GM21526 (cell line): ENCODE measurements around the gene RBM20.

Experiments used
- ATAC-seq: cut with Tn5 transposase; IDR thresholded peaks from one replicate; pipeline ENCODE4 v1.9.1; 2021; ENCODE audit warnings: moderate library complexity; ENCODE audit not compliant: unreplicated experiment, low FRiP score

RBM20 gene

DNA sequence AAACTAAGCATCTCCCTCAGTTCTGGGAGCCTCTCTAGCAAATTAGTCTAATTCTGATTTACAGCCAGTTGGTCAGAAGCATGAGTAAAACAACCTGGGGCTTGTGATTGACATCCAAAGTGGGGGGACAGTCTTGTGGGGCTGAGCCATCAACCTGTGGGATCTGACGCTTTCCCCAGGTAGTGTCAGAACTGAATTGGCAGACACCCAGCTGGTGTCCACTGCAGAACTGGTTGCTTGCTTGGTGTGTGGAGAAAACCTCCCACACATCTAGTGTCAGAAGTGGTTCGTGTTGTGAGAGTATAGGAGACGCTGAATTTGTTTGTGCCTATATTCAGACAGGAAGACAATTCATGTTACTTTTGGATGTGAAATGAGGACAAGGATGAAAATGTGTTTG, 135.4 kb downstream of the RBM20 start:
- no peak for ATAC-seq

DNA sequence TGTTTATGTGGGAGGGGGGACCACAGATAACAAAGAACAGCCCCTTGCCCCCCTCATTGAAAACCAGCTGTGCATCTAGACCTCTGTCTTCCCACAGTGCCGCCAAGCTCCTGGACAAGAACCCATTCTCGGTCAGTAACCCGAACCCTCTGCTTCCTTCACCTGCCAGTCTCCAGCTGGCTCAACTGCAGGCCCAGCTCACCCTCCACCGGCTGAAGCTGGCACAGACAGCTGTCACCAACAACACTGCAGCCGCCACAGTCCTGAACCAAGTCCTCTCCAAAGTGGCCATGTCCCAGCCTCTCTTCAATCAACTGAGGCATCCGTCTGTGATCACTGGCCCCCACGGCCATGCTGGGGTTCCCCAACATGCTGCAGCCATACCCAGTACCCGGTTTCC, 136.6 kb downstream of the RBM20 start:
- no peak for ATAC-seq

DNA sequence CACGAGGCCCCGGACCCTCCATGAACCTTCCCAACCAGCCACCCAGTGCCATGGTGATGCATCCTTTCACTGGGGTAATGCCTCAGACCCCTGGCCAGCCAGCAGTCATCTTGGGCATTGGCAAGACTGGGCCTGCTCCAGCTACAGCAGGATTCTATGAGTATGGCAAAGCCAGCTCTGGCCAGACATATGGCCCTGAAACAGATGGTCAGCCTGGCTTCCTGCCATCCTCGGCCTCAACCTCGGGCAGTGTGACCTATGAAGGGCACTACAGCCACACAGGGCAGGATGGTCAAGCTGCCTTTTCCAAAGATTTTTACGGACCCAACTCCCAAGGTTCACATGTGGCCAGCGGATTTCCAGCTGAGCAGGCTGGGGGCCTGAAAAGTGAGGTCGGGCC, 137.0 kb downstream of the RBM20 start:
- ATAC-seq, result no peak

GRCh38 chr10:110782616-110783015, 138.5 kb downstream of the RBM20 start:
- no peak for ATAC-seq

DNA sequence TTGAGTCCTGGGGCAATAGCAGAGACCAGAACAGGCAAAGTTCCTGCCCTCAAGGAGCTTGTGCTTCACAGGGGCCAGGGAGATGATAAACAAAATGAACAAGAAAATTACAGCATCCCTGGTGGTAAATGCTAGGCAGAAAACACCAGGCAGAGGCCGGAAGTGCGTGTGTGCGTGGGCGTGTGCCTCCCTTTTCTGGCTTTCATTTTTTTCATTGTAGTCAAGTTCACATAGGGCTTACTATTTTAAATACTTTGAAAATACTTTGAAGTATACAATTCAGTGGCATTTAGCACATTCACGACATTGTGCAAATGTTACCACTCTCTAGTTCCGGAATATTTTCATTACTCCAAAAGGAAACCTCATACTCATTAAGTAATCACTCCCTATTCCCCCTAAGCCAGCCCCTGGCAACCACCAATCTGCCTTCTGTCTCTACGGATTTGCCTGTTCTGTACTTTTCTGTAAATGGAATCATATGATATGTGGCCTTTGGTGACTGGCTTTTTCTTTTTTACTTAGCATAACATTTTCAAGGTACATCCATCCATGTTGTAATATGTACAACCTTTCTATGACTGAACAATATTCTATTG, 139.5 kb downstream of the RBM20 start:
- no peak for ATAC-seq

- ATAC-seq, result no peak
These were observed 140.1 kb downstream of the RBM20 start for GRCh38 chr10:110784198-110784597.

- ATAC-seq, result no peak
These were observed 142.0 kb downstream of the RBM20 start for GRCh38 chr10:110786172-110786571.

GRCh38 chr10:110788620-110789385, 144.7 kb downstream of the RBM20 start:
- ATAC-seq, result no peak

GRCh38 chr10:110789604-110790433, 145.7 kb downstream of the RBM20 start:
- no peak for ATAC-seq

- ATAC-seq, result no peak
These were observed 146.9 kb downstream of the RBM20 start for GRCh38 chr10:110790913-110791506.

DNA sequence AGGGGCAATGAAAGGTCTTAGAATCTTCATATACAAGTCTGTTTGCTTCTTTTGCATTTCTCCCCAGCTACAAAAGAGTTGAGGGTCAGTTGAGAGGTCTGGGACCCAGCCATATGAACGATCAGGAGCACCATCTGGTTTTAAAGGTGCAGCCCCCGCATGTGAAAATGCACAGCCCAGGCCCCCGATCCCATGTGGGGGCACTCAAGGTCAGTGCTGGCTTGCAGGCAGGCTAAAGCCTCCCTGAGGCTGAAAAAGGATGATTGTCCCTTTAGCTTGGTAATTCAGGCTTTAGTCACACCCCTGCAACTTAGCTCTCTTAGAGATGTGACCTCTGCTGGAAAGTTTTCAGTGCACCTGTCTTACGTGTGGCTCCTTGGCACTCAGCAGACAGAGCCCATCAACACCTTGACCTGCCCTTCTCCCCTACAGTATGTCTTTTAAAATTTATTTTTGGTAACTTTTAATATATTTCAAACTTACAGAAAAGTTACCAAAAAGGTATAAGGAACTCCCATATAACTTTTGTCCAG, 147.5 kb downstream of the RBM20 start:
- no peak for ATAC-seq

DNA sequence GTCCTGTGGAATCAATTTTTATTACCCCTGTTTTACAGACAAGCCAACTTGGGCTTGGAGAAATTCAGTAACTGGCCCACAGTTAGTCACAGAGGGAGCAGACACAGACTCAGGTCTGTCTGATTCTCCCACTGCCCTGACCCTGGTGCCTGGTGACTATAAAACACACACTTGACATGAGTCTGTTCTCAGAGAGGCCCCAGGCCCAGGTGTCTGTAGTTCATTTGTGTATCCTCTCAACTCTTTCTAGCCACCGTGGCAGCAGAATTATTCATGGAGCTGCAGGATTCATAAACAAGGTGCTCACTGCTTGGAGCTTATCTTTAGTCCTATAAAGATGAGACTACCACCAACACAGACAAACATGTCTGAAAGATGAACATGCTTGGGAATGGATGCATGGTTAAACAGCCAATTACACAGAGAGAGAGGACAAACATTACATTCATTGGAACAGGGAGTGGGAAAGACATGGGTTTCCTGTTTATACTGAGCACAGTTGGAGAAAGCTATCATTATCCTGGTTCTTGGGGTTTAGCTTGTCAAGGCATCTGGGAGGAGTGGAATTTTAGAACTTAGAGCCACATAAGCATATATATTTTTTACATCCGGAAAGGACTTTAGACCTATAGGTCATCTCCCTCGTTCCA, 148.5 kb downstream of the RBM20 start:
- ATAC-seq, result no peak

DNA sequence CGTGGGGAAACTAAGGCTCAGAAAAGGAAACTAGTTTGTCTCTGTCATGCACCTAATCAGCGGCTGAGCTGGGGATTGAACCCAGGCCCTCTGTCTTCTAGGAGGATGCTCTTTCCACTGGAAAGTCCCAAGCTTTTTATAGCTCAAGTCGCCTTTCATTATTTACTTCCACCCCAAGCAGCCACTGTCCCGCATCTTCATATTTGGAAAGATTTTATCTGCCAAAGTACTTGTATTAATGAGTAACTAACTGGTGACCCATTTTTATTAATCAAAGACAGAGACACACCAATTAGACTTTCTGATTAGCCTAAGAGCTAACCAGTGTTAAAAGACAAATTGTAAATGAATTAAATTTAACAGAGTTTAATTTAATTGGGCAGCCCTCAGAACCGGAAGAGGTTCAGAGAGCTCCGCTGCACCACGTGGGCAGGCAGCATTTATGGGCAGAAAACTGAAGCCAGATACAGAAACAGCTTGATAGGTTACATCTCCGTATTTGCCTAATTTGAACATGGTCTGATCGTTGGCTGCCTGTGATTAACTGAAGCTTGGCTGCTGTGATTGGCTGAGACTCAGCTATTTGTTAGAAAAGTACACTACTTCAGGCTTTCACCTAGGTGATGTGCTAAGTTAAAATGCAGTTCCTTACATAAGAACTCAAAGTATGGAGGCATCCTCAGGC, 149.1 kb downstream of the RBM20 start:
- no peak for ATAC-seq

GRCh38 chr10:110793886-110794285, 149.8 kb downstream of the RBM20 start:
- ATAC-seq, result no peak

DNA sequence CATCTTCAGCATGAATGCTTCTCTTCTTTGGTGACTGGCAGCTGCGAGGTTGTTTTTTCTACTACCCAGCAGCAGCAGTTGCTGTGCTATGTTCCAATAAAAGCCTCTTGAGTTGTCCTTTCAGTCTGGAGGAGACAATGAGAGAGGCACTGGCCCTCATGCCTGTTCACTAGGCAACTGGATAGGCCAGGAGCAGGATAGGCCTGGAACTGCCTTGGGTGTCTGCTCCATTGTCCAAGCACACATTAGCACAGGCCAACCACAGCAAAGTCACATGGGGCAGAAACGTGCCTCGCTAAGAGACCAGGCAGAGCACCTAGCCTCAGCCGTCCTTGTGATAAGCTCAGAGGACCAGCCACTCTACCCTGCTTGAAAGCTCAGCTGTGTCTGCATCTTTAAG, 150.7 kb downstream of the RBM20 start:
- ATAC-seq, result no peak

GRCh38 chr10:110797416-110797815, 153.3 kb downstream of the RBM20 start:
- ATAC-seq, result no peak

DNA sequence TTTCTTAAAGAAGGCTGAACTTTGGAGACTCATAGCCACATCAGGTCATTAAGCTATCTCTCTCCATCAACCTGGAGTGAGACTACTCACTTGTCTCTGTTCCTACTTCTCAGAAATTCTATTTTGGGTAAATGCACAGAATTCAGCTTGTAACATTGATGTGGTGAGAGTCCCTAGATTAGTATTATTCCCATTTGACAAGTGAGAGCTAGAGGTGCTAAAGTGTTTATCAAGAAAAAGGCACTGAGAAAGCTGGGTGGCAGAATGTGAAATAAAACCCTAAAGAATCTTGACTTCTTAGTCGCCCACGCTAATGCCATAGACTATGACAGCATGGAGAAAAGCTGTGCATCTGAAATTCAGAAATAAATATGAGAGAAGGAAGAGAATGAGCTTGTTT, 154.2 kb downstream of the RBM20 start:
- no peak for ATAC-seq

- no peak for ATAC-seq
These were observed 158.0 kb downstream of the RBM20 start for GRCh38 chr10:110802090-110802489.

DNA sequence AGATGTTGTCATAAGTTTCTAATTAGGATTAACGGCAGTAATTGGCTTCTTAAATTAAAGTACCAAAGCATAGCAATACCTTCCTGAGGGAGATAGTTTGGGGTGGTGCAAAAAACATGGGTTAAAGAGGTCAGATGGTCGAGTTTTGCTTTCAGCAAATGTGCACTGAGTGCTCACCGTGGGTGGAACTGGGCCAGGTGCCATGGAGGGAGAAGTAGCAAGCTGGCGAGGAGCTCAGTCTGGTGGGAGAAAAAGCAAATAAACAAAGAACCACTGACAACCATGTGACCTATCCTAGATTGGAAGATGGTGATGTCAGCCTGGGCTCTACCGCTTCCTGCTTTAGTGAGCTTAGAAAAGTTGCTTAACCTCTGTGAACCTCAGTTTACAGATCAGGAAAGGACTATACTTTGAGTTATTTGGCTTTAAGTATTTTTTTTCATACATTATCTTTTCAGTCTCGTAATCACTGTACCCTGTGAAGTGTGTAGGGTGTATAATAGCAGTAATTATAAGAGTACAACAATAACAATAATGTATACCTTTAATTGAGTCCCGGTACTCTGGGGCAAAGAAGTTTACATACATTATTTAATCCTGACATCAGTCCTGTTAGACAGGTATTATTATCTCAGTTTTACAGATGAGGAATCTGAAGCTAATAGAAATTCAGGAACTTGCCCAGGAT, 158.6 kb downstream of the RBM20 start:
- peak; percentile 44 for ATAC-seq
